T-helper 1 cell treated with Interleukin-12 subunit alpha and Interleukin-12 subunit beta and Interleukin-4 antibody, amounts not matched to agents 30 ng/mL and 1 ng/mL, for 36 hours (primary cell): ENCODE measurements around the gene JARID2. TPM values are rescaled to one million over a fixed set of nuclear protein-coding genes. Genes with fewer than 3 reads are reported as not detected.

Experiments
- intact Hi-C: fragments of 100-400 bp; cut with micrococcal nuclease; formaldehyde crosslinking; loops from one replicate; pipeline ENCODE4 v1.15.1; 2024
- total RNA-seq: library from RNA; stranded (reverse); gene quantifications from 2 replicates; pipeline ENCODE4 v1.2.3, GENCODE V29; 2022

The JARID2 gene
- total RNA-seq, 1 donor from 2014 or later = 40.3 TPM

DNA sequence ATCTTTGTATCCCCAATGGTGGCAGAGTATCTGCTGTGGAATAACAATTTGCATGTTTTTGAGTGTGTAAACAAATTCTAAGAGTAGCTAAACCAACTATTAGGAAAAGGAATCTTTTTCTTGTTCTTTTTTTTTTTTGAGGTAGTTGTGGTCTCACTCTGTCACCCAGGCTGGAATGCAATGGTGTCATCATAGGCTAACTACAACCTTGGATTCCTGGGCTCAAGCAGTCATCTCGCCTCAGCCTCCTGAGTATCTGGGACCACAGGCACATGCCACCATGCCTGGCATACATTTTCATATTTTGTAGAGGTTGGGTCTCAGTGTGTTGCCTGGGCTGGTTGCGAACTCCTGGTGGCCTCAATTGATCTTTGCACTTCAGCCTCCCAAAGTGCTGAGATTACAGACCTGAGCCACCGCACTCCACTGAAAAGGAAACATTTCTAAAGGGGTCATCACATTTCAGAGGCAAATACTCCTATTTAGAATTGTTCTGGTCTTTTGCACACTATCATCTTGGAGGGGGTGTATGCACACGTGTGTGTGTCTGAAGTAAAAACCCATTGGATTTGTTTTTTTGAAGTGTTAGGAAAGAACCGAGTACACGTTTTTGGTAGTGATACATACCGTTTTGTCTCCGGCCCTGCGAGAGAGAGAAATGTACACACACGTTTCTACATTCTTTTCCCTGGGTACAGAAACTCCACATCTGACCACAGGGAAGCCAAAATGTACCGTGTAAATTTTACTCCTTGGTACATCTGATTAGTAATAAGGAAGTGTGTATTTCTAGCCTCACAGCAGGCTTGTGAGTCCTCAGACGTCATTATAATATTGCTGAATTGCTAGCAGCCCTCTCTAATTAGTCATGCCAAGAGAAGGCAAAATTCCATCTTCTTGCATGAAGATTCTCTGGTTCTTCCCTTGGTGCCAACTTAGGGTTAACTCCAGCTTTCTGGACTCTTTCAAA lies 183.6 kb downstream of the JARID2 start:
- intact Hi-C loops = loop anchor here (10.0 kb wide), 1 partner anchor 1155 kb away; no protein-coding TSS in a partner anchor

DNA sequence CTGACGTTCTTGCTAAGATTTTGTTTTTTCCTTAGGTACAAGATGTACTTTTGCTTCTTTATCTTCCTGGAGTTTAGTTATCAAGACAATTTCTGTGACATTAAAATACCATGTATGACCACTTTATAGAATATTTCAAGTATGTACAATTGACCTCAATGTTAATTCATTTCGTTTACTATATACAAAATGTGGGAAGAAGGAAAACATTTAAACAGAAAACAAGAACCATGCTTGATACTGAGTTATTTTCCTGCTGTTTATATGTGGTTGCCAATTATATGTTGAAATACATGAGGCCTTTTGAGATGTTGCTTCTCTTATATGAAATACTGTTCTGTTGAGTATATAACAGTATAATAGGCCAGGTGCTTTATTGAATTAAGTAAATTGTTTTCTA lies 184.3 kb downstream of the JARID2 start:
- intact Hi-C loops = no loop called here

DNA sequence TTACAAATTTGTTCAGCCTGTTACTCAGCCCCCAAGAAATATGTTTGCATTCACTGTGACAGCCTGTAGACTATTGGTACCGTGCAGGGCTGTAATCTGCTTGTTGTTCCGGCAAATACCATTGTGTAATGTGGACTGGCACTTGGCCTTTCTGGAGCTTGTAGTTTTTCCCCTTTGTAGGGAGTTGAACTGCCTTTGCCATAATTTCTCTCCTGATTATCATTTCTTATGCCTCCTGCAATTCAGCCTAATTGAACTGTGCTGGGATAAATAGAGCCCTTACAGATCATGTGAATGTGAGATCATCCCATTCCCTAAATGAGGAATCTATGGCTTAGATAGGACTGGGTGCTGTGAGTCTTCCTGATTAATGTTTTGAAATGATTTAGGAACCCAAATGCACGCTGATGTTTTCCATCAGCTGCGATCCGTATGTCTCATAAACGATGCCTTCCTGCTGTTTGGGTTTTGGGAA lies 185.1 kb downstream of the JARID2 start:
- intact Hi-C loops = no loop called here

DNA sequence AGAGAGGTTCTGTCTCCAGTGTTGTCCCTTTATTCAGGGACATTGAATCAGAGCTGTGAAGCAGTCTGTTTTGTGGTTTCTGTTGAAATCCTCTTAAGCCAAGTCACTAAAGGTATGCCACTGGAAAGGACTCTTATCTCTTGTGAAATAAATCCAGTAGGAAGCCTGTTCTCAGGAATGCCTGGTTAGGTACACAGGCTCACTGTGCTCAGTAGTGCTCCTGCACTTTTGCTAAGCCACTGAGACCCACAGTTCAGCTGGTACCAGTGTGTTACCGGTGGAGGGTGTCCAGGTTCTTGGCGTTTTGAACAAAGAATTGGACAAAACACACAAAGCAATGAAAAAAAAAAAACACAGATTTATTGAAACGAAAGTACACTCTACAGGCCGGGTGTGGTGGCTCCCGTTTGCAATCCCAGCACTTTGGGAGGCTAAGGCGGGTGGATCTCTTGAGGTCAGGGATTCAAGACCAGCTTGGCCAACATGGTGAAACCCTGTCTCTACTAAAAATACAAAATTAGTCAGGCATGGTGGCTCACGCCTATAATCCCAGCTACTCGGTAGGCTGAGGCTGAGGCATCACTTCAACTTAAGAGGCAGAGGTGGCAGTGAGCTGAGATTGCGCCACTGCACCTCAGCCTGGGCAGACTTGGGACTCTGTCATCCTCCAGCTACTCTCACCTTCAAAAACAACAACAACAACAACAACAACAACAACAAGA lies 186.1 kb downstream of the JARID2 start:
- intact Hi-C loops = no loop called here

DNA sequence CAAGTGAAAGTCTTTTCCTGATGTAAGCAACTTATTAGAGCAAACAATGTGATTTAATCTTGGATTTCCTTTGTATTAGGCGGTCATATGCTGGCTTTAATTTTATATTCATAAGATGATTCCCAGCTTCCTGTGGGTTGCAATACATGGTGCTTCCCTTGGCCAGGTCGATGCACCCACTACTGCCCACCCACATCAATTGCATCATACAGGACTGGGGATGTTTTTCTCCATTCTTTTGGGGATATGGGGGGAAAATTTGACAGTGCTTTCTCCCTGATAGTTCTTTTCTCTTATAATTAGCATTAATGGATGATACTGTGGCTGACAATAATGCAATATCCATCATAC lies 187.6 kb downstream of the JARID2 start:
- intact Hi-C loops = no loop called here

DNA sequence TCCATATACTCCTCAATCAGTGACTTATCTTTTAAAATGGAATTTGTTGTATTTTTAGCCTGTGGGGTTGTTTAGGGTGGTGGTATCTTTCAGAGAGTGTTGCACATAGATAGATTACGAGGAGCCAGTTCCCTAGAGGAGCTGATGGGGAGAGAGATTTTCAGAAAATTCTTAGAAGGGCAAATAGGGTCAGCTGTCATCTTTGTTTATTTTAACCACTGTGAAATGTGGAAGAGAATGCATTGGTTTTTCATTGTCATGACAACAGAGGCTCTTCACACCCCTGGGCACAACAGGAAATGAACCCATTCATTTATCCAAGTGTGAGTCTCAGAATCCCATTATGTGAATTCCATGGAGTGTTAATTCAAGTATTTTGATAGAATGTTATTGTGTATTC lies 188.4 kb downstream of the JARID2 start:
- intact Hi-C loops = loop anchor here (1.0 kb wide), 1 partner anchor 12 kb away; no protein-coding TSS in a partner anchor

DNA sequence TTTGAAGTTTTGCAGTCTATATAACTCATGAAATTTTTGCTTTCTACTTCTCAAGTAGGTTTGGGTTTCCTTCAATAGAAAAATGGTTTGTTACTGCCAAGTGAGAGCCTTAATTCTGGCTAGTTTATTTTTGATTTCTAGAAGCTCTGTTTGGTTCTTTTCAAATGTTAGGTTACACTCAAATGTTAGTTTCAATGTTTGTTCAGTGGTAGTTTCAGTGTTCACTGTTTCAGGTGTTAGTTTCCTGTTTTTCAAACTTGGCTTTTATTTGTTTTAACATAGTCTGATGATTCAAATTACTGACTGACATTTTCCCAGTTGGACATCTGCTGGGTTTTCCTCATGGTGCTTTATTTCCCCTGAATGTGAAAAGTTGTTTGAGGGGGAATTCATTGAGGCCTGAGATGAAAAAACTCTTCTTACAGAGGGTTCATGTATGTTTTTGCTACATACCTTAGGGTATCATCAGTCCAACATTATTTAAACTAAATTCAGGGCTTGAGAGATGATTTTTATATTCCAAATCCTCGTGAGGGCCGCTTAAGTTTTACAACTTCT lies 189.0 kb downstream of the JARID2 start:
- intact Hi-C loops = loop anchor here (1.0 kb wide), 1 partner anchor 13 kb away; no protein-coding TSS in a partner anchor

DNA sequence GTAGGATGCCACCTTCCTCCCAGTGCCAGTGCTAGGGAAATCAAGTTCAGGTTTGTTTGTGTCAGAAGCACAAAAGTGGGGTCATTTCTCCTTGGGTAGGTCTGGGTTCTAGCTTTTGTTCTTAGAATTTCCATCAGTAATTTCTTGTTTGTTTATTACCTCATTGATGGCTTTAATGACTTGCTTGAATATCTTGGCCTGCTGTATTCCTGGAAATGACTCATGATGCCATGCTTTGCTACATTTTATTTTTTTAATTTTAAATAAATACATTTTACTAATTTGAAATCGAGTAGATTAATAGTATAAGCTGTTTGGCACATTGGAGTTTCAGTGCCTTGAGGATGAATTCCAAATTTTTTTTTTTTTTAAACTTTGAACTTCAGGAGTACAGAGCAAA lies 189.6 kb downstream of the JARID2 start:
- intact Hi-C loops = no loop called here

DNA sequence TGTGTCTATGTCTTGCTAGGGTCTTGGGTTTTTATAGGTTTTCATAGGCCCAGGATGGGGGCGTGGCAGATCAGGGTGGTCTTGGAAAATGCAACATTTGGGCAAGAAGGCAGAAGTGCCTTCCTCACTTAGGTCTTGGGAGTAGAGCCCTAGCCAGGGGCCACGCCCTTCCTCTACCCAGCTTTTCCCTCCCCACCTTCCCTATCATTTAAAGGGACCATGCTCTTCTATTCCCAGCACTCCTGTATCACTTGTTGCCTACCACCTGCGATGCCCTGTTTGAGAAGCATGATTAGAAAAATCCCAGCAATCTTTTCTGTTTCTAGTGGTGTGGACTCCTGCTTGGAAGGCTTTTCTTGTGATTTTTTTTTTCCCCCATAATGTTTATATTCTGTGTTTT lies 190.6 kb downstream of the JARID2 start:
- intact Hi-C loops = no loop called here

DNA sequence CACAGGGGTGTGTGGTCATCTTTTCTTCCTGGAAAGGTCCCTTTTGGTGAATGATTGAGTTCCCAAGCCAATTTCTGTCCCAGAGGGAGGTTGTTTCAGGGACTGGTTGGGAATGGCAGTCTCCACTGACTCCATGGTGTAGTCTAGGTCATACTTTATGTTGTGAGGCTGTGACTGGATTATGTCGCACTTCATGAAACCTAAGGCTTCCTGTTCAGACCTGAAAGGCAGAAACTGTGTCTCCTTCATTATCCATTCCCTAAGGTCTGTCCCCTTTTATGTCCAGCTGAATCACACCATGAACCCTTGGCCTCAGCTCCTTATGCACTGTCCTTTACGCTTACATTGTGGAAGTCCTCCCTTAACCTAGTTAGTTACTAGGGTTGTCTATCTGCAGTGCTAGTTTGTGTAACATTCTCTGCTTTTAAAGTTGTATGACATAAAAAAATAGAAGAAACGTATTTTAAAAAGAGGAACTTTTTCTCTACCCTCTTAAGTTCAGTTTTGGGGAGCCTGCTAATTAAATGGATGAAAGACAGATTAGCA lies 191.3 kb downstream of the JARID2 start:
- intact Hi-C loops = no loop called here

DNA sequence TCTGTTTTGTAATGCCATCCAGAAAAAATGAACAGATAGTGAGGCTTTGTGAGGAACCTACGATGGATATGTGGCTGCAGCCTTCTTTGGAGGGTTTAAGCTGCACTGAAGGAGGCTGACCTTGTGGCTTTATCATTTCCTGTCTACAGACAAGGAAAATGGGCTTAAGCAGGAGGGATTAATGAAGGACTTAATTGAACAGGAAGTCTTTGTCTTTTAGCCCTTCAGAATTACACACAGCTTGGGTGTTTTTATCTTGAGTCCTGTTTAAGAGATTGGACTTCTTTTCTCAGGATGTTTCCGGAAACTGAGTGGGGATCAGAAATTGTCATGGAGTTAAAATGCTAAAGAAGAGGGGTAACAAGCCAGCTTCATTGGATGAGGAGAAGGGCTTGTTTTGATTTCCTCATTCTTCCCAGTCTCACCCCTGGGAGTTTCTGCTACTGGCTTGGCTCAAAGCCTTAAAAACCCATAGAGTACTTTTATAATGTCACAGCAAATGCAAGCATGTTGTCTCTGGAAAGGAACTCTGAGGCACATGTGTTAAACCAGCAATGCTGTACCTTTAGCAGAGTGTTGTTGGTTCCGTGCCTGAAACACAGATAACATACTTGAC lies 193.6 kb downstream of the JARID2 start:
- intact Hi-C loops = loop anchor here (2.0 to 5.0 kb wide), 4 partner anchors 39 to 1227 kb away; no protein-coding TSS in a partner anchor

DNA sequence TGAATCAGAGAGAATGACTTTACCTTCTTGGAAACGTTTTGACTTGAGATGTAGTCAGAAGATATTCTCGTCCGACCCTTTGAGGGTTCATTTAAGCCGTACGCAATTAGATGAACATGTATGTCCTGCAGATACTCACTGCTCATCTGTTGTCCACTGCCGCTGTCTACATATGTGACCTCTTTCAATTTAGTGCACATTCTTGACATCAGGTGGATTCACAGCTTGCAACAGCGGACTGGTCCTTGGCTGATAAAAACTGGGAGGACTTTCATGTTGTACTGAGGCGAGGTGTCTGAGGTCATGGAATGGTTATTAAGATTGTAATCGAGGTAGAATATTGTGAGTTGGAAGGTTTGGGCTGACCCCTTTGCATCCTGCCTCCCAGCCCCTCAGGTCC lies 194.2 kb downstream of the JARID2 start:
- intact Hi-C loops = loop anchor here (2.0 to 5.0 kb wide), 3 partner anchors 77 to 1228 kb away; no protein-coding TSS in a partner anchor

DNA sequence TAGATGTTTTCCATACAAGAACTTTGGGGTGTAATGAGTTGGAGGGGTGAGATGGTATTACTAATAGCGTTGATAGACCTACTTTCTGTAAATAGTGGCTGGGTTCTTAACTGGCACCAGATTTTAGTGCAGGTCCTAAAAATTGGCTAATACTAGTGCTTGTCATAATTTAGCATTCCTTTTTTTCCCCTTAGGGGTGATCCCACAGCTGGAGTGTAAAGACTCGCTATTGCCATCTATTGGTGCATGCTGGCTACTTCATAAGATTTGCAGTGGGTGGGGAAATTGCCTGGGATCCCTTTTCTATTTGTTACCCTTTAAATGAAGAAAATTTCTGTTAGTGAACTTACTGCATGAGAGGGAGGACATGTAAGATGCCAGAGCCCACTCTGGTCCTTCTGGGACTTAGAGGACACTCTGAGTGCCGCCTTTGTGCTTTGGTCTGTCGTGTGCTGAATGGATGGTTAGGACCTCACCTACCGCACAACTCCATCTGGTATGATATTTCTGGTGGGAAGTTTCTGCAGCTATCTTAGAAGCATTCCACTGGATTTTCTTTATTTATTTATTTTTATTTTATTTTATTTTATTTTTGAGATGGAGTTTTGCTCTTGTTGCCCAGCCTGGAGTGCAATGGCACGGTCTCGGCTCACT lies 195.5 kb downstream of the JARID2 start:
- intact Hi-C loops = loop anchor here (1.0 to 5.0 kb wide), 6 partner anchors 79 to 1229 kb away; no protein-coding TSS in a partner anchor

DNA sequence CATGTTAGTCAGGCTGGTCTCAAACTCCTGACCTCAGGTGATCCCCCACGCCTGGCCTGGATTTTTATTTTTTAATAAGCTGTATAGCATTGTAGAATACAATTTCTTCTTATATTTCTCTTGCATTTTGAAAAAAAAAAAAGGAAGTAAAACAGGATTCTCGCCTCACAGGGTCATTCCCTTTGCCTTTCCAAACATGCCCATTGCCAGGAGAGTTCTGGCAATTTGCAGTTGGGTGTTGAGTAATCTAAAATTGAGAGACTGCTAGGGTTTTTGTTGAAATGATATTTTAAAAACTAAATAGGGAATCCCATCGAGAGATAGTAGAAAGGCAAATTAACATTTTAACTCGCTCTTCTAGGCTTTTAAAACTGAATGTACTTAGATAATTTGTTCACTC lies 196.1 kb downstream of the JARID2 start:
- intact Hi-C loops = loop anchor here (1.0 to 5.0 kb wide), 6 partner anchors 79 to 1230 kb away; no protein-coding TSS in a partner anchor

DNA sequence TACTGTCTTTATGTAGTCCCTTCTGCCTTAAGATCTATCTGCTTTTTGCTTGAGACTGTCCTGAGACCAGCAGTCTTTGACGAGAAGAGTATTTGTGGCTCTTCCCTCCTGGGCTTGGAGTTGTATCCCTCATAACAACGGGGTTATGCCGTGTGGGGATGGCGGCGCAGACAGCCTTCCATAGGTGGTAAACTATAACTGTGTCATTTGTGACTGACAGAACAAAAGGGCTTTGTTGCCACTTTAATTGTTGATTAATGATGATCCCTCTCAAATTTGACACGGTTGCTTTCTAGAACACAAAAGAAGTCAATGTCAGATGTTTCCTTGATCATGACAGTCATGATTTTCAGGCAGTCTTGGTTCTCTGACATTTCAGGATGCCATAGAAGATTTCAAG lies 196.6 kb downstream of the JARID2 start:
- intact Hi-C loops = loop anchor here (5.0 kb wide), 1 partner anchor 1230 kb away; no protein-coding TSS in a partner anchor

DNA sequence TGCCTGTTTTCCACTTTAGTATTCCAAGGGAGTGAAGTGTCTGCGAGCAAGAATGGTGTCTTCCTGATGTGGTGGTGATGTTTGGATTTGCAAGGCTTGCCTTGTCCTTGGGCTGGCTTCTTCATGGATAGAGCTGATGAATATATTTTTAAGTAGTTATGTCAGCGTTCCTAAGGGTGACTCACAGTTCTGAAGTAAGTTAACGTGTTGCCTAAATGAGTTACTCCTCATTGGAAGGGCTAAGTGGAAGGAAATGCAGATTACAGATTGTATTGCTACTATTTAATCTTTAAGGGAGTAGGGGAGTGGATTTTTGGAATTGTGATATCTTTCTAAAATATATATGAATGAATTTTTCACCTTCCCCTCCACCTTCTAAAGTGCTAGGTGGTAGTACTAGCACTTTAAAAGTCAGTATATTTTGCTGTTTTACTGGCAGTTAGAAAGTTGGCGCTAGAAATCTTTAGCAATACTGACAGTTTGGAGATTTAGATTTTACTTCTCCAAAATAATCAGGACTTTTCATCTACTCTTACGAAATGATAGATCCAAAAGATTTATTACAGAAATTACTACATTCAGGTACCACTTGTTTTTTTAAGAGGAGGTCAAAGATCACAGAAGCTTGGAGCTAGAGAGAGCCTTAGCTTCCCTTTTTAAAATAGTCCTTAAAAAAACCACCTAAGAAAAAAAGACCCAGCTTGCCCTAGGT lies 197.4 kb downstream of the JARID2 start:
- intact Hi-C loops = loop anchor here (5.0 kb wide), 1 partner anchor 1231 kb away; no protein-coding TSS in a partner anchor

DNA sequence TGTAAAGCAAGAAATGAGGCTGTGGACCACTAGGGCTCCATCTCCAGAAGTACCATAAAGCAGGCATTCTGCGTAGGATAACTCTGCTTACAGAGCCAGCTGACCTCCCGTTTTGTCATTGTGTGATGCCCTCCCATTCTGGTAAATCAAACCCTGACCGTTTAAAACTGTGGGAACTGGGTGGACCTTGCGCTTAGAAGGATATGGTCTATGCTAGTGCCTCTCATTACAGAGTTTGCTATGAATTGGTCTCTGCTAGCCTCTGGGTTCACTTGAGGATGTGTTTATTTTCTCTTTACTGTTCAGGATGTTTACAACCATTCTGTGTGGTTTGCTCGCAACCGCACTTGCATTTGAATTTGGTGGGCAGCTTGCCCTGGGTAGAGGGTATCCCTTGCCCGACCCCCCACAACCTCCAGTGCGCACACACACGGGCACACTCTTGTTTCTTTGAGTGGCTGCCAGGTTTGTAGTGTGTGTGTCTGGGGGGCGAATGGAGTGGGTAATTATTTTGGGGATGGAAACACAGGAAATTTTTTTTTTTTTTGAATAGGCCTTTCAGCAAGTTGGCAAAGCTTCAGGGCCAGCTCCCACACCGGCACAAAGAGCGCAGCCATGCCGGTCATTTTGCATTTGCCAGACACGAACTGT lies 198.3 kb downstream of the JARID2 start:
- intact Hi-C loops = loop anchor here (5.0 kb wide), 1 partner anchor 1232 kb away; no protein-coding TSS in a partner anchor

DNA sequence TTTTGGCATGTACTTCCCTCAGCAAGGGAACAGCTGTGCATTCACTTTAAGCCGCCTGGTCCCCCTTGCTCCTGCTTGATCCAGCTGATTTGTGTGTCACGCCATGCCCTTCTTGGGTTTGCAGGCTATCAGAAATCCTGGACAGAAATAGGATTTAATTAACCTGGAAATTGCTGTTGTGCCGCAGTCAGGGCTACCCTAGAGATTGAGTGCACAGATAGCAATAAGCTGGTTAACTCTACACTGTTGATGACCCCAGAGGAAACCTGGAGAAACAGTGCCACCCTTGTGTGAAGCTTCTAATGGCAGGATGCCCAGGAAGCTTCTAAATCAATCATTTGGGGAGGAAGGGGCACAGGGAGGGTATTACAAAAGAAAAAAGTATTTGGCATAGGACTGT lies 199.0 kb downstream of the JARID2 start:
- intact Hi-C loops = loop anchor here (5.0 kb wide), 1 partner anchor 1233 kb away; no protein-coding TSS in a partner anchor
